SK-N-MC (cell line): ENCODE measurements around the gene BTN3A1.

Source experiments
- DNase-seq: peaks from one replicate; pipeline ENCODE4 v3.0.0-alpha.2; 2011; ENCODE audit warnings: low read depth, low spot score
- H3K27ac ChIP-seq: fragments of 200-600 bp; sonication (generic); 2 replicates; pipeline ENCODE4 v1.5.1; 2016; ENCODE audit warnings: mixed run types
- H3K36me3 ChIP-seq: fragments of 200-600 bp; sonication (generic); 2 replicates; pipeline ENCODE4 v1.6.1; 2017; ENCODE audit warnings: antibody characterized with exemption, low read length, mixed read lengths; ENCODE audit not compliant: insufficient read depth
- H3K4me3 ChIP-seq: fragments of 200-600 bp; sonication (generic); 2 replicates; pipeline ENCODE4 v1.5.1; 2016
- H3K9ac ChIP-seq: fragments of 200-600 bp; sonication (generic); 2 replicates; pipeline ENCODE4 v1.8.0; 2017; ENCODE audit warnings: mixed run types, mixed read lengths; ENCODE audit not compliant: insufficient read length
- H3K9me3 ChIP-seq: fragments of 200-600 bp; sonication (generic); 2 replicates; pipeline ENCODE4 v1.6.1; 2017; ENCODE audit warnings: low read depth, mild to moderate bottlenecking, antibody characterized with exemption, low read length, moderate library complexity, mixed read lengths
- EZH2 ChIP-seq: fragments of 200-600 bp; sonication (generic); IDR thresholded peaks from one replicate; pipeline ENCODE4 v1.6.1; 2017; ENCODE audit warnings: antibody characterized with exemption
- FOXP2 ChIP-seq: optimal IDR thresholded peaks from 2 replicates; pipeline ENCODE3; 2011; ENCODE audit warnings: mild to moderate bottlenecking, moderate library complexity; ENCODE audit not compliant: insufficient read depth; ENCODE audit errors: extremely low read length, control extremely low read depth
- POLR2AphosphoS5 ChIP-seq: IDR thresholded peaks from 2 replicates; pipeline ENCODE4 v1.6.1; 2012; ENCODE audit warnings: mild to moderate bottlenecking, low read depth, low read length, borderline replicate concordance

The BTN3A1 gene

GRCh38 chr6:26437550-26437949 lies 35.5 kb downstream of the BTN3A1 start:
- DNase-seq: no peak
- Histone ChIP-seq H3K36me3 (no peaks in the 10 kb centered on the region), H3K27ac (no peak overlapping the region), H3K9me3 (no peaks in the 10 kb centered on the region), H3K9ac (no peak overlapping the region), H3K4me3 (no peak overlapping the region)
- TF ChIP-seq FOXP2: no peak
- no peak for TF ChIP-seq POLR2AphosphoS5
- no peak for TF ChIP-seq EZH2

- H3K9me3 ChIP-seq: no peaks in the 10 kb centered on the region
- no peaks in the 10 kb centered on the region for H3K36me3 ChIP-seq
- no peak overlapping the region for H3K4me3 ChIP-seq
- no peak for DNase-seq
- no peak for TF ChIP-seq FOXP2
- no peak for TF ChIP-seq EZH2
- TF ChIP-seq POLR2AphosphoS5: no peak
- no peak overlapping the region for H3K9ac ChIP-seq
- H3K27ac ChIP-seq: no peak overlapping the region
Measured at GRCh38 chr6:26438000-26438399, 35.9 kb downstream of the BTN3A1 start.

- peak overlapping the region; percentile 83; the same call in 1 of the 2 replicates for H3K27ac ChIP-seq
- no peak for DNase-seq
- H3K9me3 ChIP-seq: no peaks in the 10 kb centered on the region
- H3K9ac ChIP-seq: peak overlapping the region; percentile 80
- no peak for TF ChIP-seq FOXP2
- no peak for TF ChIP-seq EZH2
- TF ChIP-seq POLR2AphosphoS5: no peak
- H3K36me3 ChIP-seq: no peaks in the 10 kb centered on the region
- peak overlapping the region; percentile 81 for H3K4me3 ChIP-seq
Measured at GRCh38 chr6:26439151-26440125, 37.4 kb downstream of the BTN3A1 start.

GRCh38 chr6:26440977-26441358 lies 38.9 kb downstream of the BTN3A1 start:
- peak overlapping the region; percentile 83; the same call in 1 of the 2 replicates for H3K27ac ChIP-seq
- no peaks in the 10 kb centered on the region for H3K9me3 ChIP-seq
- no peak for TF ChIP-seq FOXP2
- H3K36me3 ChIP-seq: no peaks in the 10 kb centered on the region
- peak overlapping the region; percentile 80 for H3K9ac ChIP-seq
- peak overlapping the region; percentile 81 for H3K4me3 ChIP-seq
- DNase-seq: no peak

- H3K9me3 ChIP-seq: no peaks in the 10 kb centered on the region
- TF ChIP-seq FOXP2: no peak
- TF ChIP-seq POLR2AphosphoS5: no peak
- no peak for TF ChIP-seq EZH2
- peak overlapping the region; percentile 80 for H3K9ac ChIP-seq
- H3K4me3 ChIP-seq: 0 out of 2 replicates have a peak overlapping the region, but pooled peaks have one; percentile 81
- no peaks in the 10 kb centered on the region for H3K36me3 ChIP-seq
- no peak overlapping the region for H3K27ac ChIP-seq
- no peak for DNase-seq
Measured at GRCh38 chr6:26441977-26442376, 39.9 kb downstream of the BTN3A1 start.

GRCh38 chr6:26445934-26446667 lies 44.0 kb downstream of the BTN3A1 start:
- H3K9ac ChIP-seq: no peak overlapping the region
- no peak for TF ChIP-seq EZH2
- TF ChIP-seq FOXP2: no peak
- TF ChIP-seq POLR2AphosphoS5: no peak
- H3K27ac ChIP-seq: no peak overlapping the region
- no peaks in the 10 kb centered on the region for H3K36me3 ChIP-seq
- no peaks in the 10 kb centered on the region for H3K9me3 ChIP-seq
- H3K4me3 ChIP-seq: no peak overlapping the region
- no peak for DNase-seq

GRCh38 chr6:26447257-26447656 lies 45.2 kb downstream of the BTN3A1 start:
- Histone ChIP-seq H3K27ac (no peak overlapping the region), H3K9me3 (no peaks in the 10 kb centered on the region), H3K4me3 (no peak overlapping the region), H3K36me3 (no peaks in the 10 kb centered on the region), H3K9ac (no peak overlapping the region)
- DNase-seq: no peak
- TF ChIP-seq POLR2AphosphoS5 (no peak), FOXP2 (no peak), EZH2 (no peak)

- Histone ChIP-seq H3K4me3 (no peak overlapping the region), H3K9me3 (no peaks in the 10 kb centered on the region), H3K9ac (no peak overlapping the region), H3K27ac (no peak overlapping the region), H3K36me3 (no peaks in the 10 kb centered on the region)
- TF ChIP-seq EZH2: no peak
- no peak for TF ChIP-seq FOXP2
- TF ChIP-seq POLR2AphosphoS5: no peak
- DNase-seq: no peak
Measured at GRCh38 chr6:26450240-26450639, 48.2 kb downstream of the BTN3A1 start.
